Stimulated activated CD8-positive, alpha-beta memory T cell treated with anti-CD3 and anti-CD28 coated beads, Interleukin-15, amount 100 ng/mL, for 1 hour (primary cell): ENCODE data around the gene ZNF511.

Experiments
- DNase-seq: peaks from one replicate; pipeline ENCODE4 v3.0.0-alpha.2; 2020; ENCODE audit warnings: low read depth

ZNF511 gene

DNA sequence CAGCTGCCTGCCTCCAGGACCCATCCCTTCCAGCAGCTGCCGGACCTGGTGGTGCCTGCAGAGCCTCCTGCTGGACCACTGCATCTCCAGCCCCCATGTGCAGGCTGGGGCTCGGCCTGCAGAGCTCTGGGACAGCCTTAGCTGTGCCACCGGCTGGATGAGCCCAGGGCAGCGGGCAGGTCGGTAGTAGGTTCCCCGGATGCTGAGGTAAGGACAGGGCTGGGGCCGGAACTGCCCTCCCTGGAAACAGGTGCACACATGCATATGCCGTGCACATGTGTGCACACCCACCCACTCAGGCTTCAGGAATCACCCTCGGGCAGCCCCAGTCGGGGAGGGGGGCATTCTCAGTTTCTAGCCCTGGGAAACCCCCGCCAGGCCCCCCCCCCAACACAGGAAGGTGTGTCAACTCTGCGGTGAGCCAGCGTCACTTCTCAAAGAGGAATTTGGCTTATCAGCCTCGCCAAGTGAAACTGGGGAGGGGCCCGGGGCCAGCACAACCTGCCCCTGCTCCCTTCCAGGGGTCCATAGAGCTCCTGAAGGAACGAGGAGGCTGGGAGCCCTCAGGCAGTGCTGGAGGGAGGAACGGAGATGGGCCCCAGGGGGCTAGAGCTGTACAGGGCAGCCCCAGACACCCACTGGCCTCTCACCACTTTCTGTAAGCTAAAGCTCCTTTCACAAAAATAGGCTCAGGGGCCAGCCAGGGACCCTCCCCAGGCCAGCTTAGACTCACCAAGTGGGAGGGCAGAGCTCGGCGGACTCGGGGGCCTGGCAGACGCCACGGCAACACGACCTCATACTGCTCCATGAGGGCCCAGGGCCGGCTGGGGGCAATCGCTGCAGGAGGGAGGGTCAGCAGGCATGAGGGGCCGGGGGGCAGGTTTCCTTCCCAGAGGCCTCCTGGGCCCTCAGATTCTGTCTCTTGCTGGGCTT is 33.7 kb upstream of the ZNF511 start:
- DNase-seq, result peak; percentile 56

DNA sequence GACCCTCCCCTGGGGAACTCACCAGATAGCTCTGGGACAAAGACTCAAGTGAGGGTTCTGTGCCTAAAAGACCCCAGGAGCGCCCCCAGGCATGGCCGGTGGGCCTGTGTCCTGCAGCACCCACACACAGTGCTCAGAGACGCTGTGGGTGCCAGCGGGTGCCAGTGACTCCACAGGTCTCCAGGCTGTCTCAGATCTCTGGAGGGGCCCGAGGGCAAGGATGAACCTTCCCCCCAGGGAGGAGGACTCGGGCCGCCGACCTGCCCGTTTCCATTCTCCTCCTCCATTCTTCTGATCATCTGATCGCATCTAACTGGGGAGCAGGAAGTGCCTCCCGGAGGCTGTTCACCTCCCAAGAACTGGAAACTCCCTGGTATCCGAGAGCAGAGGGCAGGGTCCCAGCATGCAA is 33.0 kb upstream of the ZNF511 start:
- no peak for DNase-seq

DNA sequence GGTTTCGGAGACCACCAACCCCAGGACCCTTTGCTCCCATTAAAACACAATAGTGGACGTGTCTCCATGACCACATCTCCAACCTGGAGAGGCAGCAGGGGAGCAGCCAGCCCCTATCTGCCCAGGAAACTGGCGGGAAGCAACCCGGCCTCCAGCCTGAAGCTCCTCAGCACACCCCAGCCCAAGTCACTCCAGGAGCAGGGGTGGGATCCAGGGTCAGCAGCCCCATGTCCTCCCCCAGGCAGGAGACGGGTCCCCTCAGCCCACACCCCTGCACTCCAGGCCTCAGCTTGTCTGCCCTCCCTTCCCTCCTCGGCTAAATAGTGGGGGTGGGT is 32.6 kb upstream of the ZNF511 start:
- no peak for DNase-seq

DNA sequence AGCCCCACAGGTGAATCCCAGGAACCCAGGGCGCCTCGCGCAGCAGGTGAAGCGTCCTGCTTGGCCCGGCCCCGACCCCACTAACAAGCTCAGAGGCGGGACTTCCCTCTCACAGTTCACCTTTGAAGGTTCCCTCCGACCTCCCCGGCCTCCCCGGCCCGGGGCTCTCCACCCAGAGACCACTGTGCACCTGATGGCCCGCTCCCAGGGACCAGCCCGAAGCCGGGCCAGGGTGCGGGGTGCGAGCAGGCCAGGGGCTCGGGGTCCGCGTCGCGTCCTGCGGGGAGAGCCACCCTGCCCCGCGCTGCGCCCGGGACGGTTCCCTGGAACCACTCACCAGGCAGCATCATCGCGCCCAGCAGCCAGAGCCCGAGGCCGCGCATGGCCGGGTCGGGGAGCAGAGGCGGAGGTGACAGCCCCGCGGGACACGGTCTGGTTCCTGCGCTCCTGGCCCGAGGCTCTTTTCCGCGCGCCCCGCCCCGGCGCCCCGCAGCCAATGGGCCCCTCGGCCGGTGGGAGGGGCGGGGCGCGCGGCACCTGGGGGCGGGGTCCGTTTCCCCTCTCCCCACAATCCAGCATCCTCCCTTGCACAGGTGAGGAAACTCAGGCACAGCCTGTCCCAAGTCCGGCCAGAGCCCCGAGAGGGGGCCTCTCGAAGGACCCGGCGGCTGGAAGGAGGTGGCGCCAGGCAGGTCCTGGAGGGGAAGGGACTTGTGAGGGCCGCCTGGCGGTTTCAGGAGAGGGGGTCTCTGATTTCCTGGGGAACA is 32.1 kb upstream of the ZNF511 start, which contains the start of gene ADAM8:
TSS of gene ADAM8 (minus strand) at position 434 of the 767 bp plus-strand sequence. CDS start at position 383, 51 bp downstream.
- DNase-seq, result peak; percentile 34

DNA sequence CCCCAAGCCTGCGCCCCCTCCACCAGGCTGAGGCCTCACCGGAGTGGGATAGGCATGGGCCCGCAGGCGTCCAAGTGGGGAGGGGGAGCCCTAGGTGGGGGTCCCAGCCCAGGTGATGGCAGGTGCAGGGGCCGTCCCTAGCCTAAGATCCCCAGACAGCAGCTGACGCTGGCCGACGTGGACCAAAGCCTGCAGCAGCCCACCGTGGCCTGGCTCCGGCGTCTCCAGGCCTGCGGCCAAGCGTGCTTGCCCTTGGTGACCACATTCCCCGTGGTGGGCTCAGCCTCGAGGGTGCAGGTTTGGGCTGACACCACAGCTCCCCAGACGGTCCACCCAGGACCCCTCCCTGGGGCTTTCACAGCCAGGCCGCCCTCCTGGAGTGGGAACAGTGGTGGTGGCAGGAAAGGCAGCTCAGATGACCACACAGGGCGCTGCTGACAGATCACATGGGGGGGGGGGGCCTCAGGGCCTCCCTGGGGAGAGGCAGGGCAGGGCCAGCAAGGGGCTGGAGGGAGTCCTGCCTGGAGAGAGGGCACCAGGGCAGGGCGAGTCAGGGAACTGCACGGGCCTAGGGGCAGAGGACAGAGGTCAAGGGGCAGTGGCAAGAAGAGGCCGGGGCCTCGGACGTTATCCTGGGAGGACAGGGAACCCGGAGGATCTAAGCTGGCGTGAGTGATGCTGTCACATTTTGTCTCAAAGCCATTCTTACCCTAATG is 31.3 kb upstream of the ZNF511 start:
- DNase-seq, result no peak

DNA sequence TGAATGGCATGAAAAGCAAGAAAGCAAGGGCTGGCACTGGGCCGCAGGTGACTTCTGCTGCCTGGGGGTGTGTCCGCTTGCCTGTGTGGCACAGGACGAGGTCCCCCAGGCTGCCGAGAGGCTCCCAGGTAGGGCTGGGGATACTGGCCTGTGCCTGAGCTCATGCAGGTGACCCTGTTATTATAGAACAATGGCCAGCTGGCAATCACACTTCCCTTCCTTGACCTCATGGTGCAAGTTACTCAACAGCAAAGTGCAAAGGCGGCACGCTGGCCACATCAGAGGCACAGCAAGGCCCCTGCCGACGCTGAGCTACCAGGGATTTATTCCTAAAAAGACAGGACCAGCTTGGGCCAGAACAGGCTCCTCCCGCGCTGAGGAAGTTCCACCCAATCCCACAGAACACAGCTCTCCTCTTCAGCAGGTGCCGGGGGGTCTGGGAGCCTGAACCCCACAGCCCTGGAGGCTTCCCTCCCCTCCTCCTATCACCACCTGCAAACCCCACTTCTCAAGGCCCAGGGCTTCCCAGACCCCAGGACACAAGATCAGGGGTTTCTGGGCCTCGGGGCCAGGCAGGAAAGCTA is 30.6 kb upstream of the ZNF511 start:
- no peak for DNase-seq

DNA sequence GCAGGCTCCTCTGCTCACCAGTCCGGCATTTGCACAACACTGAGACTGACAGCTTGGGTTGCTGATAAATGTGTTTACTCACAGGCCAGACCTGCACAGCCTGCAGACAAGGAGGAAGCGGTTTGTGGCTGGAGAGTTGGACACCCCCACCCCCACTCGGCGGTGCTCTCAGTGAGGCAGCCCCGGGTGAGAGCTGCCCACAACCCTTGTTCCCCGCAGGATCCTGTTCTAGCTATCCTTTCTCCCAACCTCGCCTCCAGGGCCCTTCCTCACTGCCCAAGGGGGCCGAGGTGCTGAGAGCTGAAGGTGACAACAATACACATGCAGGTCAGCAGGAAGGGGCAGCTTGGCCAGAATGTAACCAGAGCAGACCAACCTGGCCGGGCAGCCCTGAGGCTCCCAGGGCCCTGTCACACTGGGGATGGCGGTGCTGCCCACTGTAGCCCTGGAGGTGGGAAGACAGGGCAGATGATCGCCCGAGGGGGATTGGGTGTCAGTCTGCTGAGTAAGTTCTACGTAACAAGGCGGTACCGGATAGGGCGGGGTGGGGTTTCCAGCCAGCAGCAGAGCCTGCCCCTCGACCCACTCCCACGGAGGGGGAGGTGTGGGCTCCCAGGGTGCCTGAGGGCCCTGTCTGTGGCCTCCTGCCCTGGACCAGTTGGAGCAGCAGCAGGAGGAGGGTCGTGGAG is 30.0 kb upstream of the ZNF511 start:
- DNase-seq, result peak; percentile 41

DNA sequence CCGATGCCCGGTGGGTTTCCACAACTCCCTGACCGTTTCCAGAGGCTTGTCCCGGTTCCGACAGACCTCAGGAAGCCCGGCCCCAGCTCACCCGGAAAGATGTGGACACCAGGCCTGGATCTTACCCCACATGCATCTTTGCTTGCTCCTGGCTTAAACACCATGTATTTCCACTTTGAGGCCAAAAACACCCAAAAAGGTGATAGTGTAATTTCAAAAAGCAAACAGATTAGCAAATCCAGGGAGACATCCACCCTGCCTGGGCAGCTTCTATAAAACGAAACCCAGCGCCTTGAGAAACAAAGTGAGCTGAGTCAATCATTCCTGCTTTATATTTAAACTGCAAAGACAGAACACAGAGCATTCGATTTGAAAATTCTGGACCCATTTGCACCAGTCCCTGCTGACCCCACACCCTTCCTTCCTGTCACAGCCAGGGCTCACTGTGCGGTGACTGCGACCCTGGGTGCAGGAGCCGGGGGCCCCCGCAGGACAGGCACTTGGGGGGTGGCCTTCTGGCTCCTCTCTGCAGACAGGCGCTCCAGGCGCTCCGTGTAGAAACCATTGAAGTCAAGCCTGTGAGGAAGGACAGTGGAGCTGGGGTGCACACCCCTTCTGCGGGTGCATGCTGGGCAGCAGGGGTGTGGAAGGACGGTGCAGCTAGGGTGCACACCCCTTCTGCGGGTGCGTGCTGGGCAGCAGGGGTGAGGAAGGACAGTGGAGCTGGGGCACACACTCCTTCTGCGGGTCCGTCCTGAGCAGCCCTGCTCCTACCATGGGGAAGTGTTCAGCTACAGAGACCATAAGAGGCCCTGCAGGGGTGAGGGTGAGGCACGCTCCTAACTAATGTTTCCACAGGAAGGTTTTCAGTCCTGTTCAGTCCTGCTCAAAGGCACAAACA is 29.1 kb upstream of the ZNF511 start:
- DNase-seq, result no peak

DNA sequence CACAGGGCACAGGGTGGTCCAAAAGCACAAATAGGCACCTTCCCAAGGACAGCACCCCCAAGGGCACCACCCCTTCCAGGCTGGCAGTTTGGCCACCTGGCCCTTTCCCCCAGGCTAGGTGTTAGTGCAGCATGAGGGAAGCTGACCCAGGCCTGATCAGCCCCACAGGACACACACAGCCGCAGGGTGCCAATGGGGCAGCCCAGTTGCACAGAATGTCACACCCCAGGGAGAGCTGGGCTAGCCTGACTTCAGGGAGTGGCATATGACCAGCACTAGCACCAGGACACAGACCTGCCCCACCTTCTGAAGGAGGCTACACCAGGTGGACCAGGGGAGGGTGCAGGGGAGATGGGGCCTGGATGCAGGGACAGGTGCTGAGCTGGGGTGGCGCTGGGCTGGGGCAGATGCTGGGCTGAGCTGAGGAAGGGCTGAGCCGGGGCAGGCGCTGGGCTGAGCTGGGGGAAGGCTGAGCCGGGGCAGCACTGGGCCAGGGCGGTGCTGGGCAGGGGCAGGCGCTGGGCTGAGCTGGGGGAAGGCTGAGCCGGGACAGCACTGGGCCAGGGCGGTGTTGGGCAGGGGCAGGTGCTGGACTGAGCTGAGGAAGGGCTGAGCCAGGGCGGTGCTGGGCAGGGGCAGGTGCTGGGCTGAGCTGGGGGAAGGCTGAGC is 28.2 kb upstream of the ZNF511 start:
- DNase-seq, result no peak

DNA sequence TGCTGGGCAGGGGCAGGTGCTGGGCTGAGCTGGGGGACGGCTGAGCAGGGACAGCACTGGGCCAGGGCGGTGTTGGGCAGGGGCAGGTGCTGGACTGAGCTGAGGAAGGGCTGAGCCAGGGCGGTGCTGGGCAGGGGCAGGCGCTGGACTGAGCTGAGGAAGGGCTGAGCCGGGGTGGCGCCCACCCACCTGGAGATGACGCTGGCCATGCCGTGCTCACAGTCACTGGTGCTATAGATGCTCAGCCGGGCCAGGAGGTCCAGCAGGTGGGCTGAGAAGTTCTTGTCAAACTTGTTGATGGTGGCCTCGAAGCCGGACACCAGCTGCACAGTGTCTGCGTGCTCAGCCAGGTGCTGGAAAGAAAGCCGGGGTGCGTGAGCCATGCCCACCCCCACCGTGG is 27.6 kb upstream of the ZNF511 start:
- no peak for DNase-seq

DNA sequence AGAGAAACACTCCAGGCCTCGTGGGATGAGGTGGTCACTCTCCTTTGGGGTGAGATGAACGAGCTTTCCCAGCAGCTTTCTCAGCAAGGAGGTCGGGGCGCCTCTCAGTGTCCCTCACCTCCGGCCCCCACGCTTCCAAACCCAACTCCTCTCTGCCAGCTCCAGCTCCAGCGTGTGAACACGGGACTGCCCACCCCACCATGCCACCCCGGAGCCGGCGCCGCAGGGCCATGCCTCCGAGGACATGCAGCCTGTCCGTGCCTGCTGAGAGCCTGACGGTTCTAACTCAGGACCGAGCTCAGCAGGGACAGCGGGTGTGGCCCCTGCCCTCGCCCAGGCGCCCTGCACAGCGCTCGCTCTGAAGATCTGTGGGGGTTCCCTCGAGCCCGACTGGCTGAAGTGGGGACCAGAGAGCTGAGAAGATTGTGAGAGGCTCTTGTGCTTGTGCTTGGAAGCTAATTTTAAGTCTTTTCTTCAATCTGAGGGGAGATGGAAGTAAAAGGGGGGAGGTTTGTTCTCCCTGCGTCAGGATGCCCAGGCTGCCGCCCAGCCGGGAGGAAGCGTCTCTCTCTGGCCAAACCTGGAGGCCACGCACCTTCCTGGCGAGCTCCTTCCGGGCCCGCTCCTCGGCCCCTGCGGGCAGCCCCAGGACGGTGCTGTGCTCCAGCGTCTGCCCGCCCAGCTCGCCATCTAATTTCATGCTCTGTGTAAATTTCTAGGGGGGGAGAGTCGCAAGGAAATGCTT is 26.9 kb upstream of the ZNF511 start:
- no peak for DNase-seq

DNA sequence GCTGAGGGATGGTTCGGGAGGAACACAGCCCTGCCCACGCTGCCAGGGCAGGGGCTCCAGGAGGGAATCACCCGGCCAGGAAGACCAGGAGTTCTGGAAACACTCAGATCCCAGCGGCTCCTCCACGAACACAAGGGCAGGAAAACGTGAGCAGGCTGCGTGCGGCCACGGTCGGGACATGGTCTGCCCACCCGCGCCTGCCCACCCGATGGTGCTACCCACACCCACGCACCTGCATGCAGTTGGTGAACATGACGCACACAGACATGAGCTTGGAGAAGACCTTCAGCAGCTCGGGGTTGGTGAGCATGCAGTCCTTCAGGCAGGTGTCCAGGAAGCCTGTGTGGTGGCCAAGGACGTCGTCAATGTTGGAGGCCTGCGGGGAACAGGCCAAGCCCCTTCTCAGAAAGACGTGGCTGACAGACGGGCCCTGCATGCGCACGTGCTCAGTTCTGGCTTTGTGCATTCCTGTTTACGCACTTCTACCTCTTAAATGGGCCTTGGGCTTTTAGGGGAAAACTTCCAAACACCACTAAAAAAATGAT is 25.8 kb upstream of the ZNF511 start:
- no peak for DNase-seq

DNA sequence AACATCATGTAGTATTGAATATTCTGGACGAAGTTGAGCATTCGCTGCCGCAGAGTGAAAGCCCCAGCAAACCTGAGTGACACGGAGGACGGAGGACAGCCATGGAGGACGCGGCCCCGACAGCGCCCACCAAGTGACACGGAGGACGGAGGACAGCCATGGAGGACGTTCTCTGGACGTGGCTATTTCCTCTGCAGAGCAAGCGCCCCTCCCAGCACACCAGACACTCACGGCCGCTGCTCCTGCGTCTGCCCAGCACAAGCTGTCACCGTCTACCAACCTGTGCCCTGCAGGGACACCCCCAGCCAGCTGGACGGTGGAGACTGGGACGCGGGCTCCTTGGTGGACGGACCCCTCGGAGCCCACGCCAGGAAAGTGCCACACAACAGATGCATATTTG is 24.8 kb upstream of the ZNF511 start:
- no peak for DNase-seq

DNA sequence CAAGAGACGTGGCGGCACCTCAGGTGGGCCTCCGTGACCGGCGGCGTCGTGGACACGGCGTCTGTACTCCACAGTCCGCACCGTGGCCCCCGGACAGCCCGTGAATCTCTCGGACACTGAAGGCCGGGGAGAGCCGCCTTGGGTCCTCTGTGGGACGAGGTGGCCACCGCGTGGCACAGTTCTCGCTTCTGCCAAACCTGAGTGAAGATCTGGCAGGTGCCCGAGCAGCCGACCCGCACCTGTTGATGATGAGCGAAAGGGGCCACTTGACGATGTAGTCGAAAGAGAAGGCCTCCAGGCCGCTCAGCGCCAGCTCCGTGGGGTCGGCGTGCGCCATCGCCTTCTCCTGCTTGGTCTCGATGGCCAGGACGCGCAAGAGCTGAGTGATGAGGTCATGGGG is 23.5 kb upstream of the ZNF511 start:
- DNase-seq, result no peak

DNA sequence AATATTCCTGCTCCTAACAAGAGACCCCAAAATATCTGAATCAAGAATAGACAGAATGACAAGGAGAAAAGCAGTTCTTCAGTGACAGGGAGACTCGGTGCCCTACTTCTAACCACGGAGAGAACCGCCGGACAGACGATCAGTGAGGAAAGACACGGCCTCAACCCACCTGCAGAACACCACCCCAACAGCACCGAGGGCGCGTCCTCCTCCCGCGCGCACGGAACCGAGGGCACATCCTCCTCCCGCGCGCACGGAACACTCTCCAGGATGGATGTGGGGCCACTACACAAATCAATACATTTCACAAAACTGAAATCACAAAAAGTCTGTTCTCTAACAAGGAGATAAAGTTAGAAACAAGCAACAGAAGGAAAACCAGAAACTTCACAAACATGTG is 22.3 kb upstream of the ZNF511 start:
- DNase-seq, result no peak

DNA sequence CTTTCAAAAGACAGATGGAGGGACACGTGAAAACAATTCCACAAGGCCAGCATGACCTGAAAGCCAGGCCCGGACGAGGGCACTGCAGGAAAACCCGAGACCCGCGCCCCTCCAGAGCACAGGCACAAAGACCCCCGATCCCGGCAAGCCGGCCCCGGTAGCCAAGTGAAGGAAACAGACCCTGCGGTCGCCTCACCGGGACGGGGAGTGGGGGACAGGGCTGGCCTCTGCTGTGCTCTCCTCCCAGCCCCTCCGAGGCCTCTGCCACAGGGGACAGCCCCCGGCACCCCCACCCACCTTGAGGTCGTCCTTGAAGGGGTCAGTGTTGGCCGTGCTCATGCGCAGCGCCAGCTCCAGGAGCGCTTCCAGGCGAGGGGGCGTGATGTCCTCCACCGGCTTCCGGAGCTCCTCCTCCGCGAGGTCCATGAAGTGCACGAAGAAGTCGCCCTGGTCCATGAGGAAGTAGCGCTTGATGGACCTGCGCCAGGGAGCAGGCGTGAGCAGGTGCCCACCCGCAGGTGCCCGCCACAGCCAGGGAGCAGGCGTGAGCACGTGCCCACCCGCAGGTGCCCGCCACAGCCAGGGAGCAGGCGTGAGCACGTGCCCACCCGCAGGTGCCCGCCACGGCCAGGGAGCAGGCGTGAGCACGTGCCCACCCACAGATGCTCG is 20.7 kb upstream of the ZNF511 start:
- no peak for DNase-seq

DNA sequence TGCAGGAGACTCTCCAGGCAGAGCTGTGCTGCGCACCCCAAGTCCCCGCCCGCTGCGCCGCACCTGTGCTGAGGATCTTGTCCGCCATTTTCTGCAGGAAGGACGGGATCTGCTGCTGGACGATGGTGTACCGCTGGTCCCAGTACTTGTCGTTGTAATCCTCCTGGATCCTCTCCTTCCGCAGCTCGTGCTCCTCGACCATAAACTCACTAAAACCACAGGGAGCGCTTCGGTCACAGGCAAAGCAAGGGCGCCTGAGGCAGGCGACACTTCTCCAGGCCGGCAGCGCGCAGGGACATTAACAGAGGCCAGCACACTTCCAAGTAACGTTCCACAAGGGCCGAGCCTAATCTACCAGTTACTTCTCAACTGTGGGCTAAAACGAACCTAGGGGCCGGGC is 19.0 kb upstream of the ZNF511 start:
- no peak for DNase-seq
